Astrocyte of the cerebellum (primary cell): ENCODE data around the gene SRSF9.

Experiments
- DNase-seq: peaks from one replicate; pipeline ENCODE4 v3.0.0-alpha.2; 2011; ENCODE audit warnings: low read depth
- H3K4me3 ChIP-seq: 2 replicates; pipeline ENCODE4 v1.5.1; 2011; ENCODE audit warnings: mild to moderate bottlenecking, low read depth, low read length, moderate library complexity
- CTCF ChIP-seq: IDR thresholded peaks from 2 replicates; pipeline ENCODE4 v1.5.1; 2012; ENCODE audit warnings: low read length, low read depth, moderate library complexity, mild to moderate bottlenecking; ENCODE audit errors: missing control alignments
- in situ Hi-C: cut with HindIII; loops from 2 replicates; pipeline ENCODE4 v1.10.0; 2017; ENCODE audit warnings: low sequenced_read_pairs

Gene SRSF9

GRCh38 chr12:120413901-120414695 is 55.5 kb downstream of the SRSF9 start:
- DNase-seq: no peak
- in situ Hi-C loops: no loop called here
- TF ChIP-seq CTCF: no peak
- H3K4me3 ChIP-seq: no peak overlapping the region

GRCh38 chr12:120412421-120412820 is 57.1 kb downstream of the SRSF9 start:
- in situ Hi-C loops: no loop called here
- DNase-seq: no peak
- TF ChIP-seq CTCF: no peak
- H3K4me3 ChIP-seq: no peak overlapping the region
